Articular chondrocyte of knee joint (primary cell): ENCODE data around the gene PDIA6. TPM values are rescaled to one million over a fixed set of nuclear protein-coding genes. Genes with fewer than 3 reads are reported as not detected.

ENCODE experiments used
- small RNA-seq: library from RNA; depleted of rRNA; stranded (forward); fragments of <200 nt; gene quantifications from one replicate; pipeline ENCODE3, GENCODE V24; 2012
- total RNA-seq: library from RNA; depleted of rRNA; stranded (reverse); fragments of >200 nt; gene quantifications from 2 replicates; pipeline ENCODE4 v1.2.3, GENCODE V29; 2012

The PDIA6 gene, protein sequence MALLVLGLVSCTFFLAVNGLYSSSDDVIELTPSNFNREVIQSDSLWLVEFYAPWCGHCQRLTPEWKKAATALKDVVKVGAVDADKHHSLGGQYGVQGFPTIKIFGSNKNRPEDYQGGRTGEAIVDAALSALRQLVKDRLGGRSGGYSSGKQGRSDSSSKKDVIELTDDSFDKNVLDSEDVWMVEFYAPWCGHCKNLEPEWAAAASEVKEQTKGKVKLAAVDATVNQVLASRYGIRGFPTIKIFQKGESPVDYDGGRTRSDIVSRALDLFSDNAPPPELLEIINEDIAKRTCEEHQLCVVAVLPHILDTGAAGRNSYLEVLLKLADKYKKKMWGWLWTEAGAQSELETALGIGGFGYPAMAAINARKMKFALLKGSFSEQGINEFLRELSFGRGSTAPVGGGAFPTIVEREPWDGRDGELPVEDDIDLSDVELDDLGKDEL
- total RNA-seq = 347 and 372 TPM in 2 replicates

DNA sequence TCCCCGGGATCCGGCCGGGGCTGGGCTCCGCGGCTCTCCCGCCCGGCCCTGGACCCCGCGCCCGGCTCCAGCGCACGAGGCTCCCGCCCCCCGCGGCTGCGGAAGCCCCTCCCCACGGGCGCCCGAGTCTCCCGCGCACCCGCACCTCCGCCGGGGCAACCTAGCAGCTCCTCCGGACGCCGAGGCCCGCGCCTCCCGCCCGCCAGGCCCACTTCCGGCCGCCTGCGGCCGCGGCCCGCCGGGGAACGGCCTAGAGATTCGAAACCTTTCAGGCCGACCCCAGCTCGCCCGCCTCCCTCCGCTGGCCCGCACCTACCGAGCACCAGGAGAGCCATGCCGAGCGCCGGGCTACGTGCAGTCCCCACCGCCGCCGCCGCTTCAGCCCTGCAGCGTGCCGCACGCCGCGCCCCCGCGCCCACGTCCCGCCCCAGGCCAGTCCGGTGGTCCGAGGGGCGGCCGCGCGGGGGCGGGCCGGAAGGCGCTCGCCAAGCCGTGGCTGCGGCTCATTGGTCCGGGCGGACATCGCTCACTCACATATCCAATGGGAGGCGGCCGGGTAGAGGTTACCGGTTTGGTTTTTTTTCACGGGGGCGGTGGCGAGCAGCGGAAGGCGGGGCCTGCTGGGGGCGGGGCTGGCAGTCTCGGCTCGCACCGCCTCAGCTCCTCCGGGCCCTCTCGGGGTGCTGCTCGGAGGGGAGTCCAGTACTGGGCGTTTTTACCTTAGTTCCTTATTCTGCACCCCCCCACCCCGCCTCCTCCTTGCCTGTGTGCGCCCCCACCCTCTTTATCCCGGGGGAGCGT, at the start of gene PDIA6:
Gene PDIA6, minus strand, starts transcription at position 424 of the 801 bp plus-strand sequence. Its CDS starts 89 bp downstream, at position 335.

Small RNA genes lying within 50 kb of the gene (small RNA-seq; reads per million reads assigned to genes)
- gene RNU7-138P = not detected
- not detected for gene RNU7-176P

Other genes starting within 250 kb of the PDIA6 start
- 47.1 and 51.5 TPM in 2 replicates for gene NOL10, start 122.8 kb downstream of the PDIA6 start, total RNA-seq
- gene ATP6V1C2, start 91.2 kb downstream of the PDIA6 start, total RNA-seq = 0.13 TPM in 1 of 2 replicates, not detected in the other
- gene KCNF1, start 99.1 kb upstream of the PDIA6 start, total RNA-seq = not detected in 2 replicates